Heart left ventricle (tissue), 16 donors: ENCODE results near the gene AKAP9. TPM values are rescaled to one million over a fixed set of nuclear protein-coding genes. Genes with fewer than 3 reads are reported as not detected.

Source experiments
- ATAC-seq, 4 donors: fragments of 200-7000 bp; cut with Tn5 transposase; one replicate each; pipeline ENCODE4 v1.9.1; 2020 to 2022; ENCODE audit warnings: moderate library complexity in 4 of 4, mild to moderate bottlenecking in 3 of 4, moderate number of reproducible peaks in 1 of 4
- DNase-seq, 5 donors: peaks; one replicate each; pipeline ENCODE4 v3.0.0-alpha.2; 2020
- H3K27ac ChIP-seq, 12 donors: fragments of 200-600 bp; sonication (generic) in 4 of 12; one replicate each; pipeline versions ENCODE4 v1.5.0 to v1.8.0; 2016 to 2022; ENCODE audit warnings: mild to moderate bottlenecking in 2 of 12
- H3K27me3 ChIP-seq, 9 donors: fragments of 200-600 bp; sonication (generic) in 2 of 9; one replicate each; pipeline versions ENCODE4 v1.5.1 to v1.8.0; 2016 to 2022; ENCODE audit warnings: mild to moderate bottlenecking in 3 of 9
- H3K36me3 ChIP-seq, 9 donors: fragments of 200-600 bp; sonication (generic) in 2 of 9; one replicate each; pipeline versions ENCODE4 v1.5.0 to v1.8.0; 2018 to 2022; ENCODE audit warnings: mild to moderate bottlenecking in 2 of 9
- H3K4me1 ChIP-seq, 12 donors: fragments of 200-600 bp; sonication (generic) in 4 of 12; one replicate each; pipeline versions ENCODE4 v1.5.0 to v1.8.0; 2016 to 2022; ENCODE audit warnings: mild to moderate bottlenecking in 3 of 12
- H3K4me3 ChIP-seq, 12 donors: fragments of 200-600 bp; sonication (generic) in 4 of 12; one replicate each; pipeline versions ENCODE4 v1.5.0 to v1.8.0; 2017 to 2022; ENCODE audit warnings: mild to moderate bottlenecking in 9 of 12, moderate library complexity in 4 of 12
- H3K9me3 ChIP-seq, 12 donors: fragments of 200-600 bp; sonication (generic) in 4 of 12; one replicate each; pipeline versions ENCODE4 v1.5.0 to v1.8.0; 2016 to 2022; ENCODE audit warnings: mild to moderate bottlenecking in 1 of 12
- CTCF ChIP-seq, 12 donors: fragments of 200-600 bp; sonication (generic) in 4 of 12; IDR thresholded peaks; one replicate each; pipeline versions ENCODE4 v1.5.0 to v1.8.0; 2018 to 2022; ENCODE audit warnings: antibody characterized with exemption in 12 of 12, mild to moderate bottlenecking in 5 of 12
- POLR2A ChIP-seq, 2 donors: fragments of 450-650 bp; IDR thresholded peaks; one replicate each; pipeline ENCODE4 v1.6.1; 2017; ENCODE audit warnings: antibody characterized with exemption in 2 of 2, mild to moderate bottlenecking in 2 of 2, moderate library complexity in 2 of 2
- WGBS, 4 donors: extraction: QIAGEN DNeasy Blood & Tissue Kit in 2 of 4; methylation state at CpG; one replicate each; pipeline versions ENCODE4 v1.1.5 to v1.1.7; 2013 to 2018; 5-methylcytosine and 5-hydroxymethylcytosine counted together
- intact Hi-C, 10 donors: fragments of 100-400 bp; cut with DNase I; formaldehyde crosslinking; loops; one replicate each; pipeline versions ENCODE4 v1.11.1 to v1.14.2; 2022
- polyA plus RNA-seq, 2 donors: library from polyadenylated mRNA; stranded (reverse); fragments of 200-250 nt; gene quantifications; one replicate each; pipeline ENCODE4 v1.2.3, GENCODE V29; 2013
- total RNA-seq, 9 donors: library from RNA; depleted of rRNA in 2 of 9; stranded (reverse); fragments of >200 nt in 2 of 9; fragmentation: NEBNext Ultra II Directional in 3 of 9; extraction: Animal tissue kit (Norgen Biotek cat#: 25700) in 3 of 9; gene quantifications; one replicate each; pipeline versions ENCODE4 v1.1.0 to v1.2.4, GENCODE V29; 2016 to 2023
- donor health status: ischemic (EF 13 %, LVEDD 7.1; RV severe dilation, severe dysfunction).
- donor health status: healthy with polysubstance abuse.
- donor health status: DM: no; HTN: yes; CAD: no.
- donor health status: DM: no; HTN: no; CAD: no.
- donor health status: ischemic (EF 25% LVEDD 6.9; RV normal size, moderate dysfunction).
- donor health status: ischemic (EF 25% LVEDD 5.7; RV mildly dilated, moderate dysfunction).
- donor health status: healthy.
- donor health status: DM: yes; HTN: yes; CAD: no.
- donor health status: ischemic (EF 35%, LVEDD 5.7; RV mildly dilated, moderate dysfunction).
- donor health status: nonischemic (EF 11% LVEDD 7.7; RV severe dilation, severe dysfunction).
- donor health status: DM: yes; HTN: yes; CAD: no.
- donor health status: PGD.
- donor health status: ischemic (EF 29% LVEDD 5.4; RV normal size, mild dysfunction).
- donor health status: nonischemic (EF 23%, LVEDD 6.1; RV moderate dilation, normal function).

AKAP9 gene
- total and polyA plus RNA-seq, 11 donors = 13.2 to 58.6 (median 49.1) TPM

GRCh38 chr7:91916051-91916440 is 24.6 kb upstream of the AKAP9 start:
- TF ChIP-seq POLR2A (IDR thresholded peaks at IDR 0.05) = no peak
- TF ChIP-seq CTCF (IDR thresholded peaks at IDR 0.05) = no peak
- no peak overlapping the region for H3K4me3 ChIP-seq
- intact Hi-C loops = no loop called here
- H3K27me3 ChIP-seq = no peaks in the 10 kb centered on the region
- no peaks in the 10 kb centered on the region for H3K9me3 ChIP-seq
- no peaks in the 10 kb centered on the region for H3K36me3 ChIP-seq
- ATAC-seq (no peak), DNase-seq (no peak)
- peaks cover 0 to 15% (median 0%) of the 10 kb centered on the region in 12 donors for H3K4me1 ChIP-seq
- WGBS, 4 donors = 77 to 96% (median 85%) methylated on average over 1 of the region's 1 CpG
- H3K27ac ChIP-seq = no peak overlapping the region

GRCh38 chr7:91918356-91918755 is 22.3 kb upstream of the AKAP9 start:
- H3K4me1 ChIP-seq = no peaks in the 10 kb centered on the region
- intact Hi-C loops = no loop called here
- no peaks in the 10 kb centered on the region for H3K36me3 ChIP-seq
- H3K27me3 ChIP-seq = no peaks in the 10 kb centered on the region
- TF ChIP-seq CTCF (IDR thresholded peaks at IDR 0.05) = no peak
- no peak for TF ChIP-seq POLR2A (IDR thresholded peaks at IDR 0.05)
- DNase-seq (no peak), ATAC-seq (no peak)
- H3K4me3 ChIP-seq = no peak overlapping the region
- WGBS, 4 donors = 69 to 89% (median 78%) methylated on average over 1 of the region's 1 CpG
- no peak overlapping the region for H3K27ac ChIP-seq
- H3K9me3 ChIP-seq = no peaks in the 10 kb centered on the region

- 76 to 83% (median 79%) methylated on average over 4 of the region's 4 CpGs for WGBS, 4 donors
These were observed 17.8 kb upstream of the AKAP9 start for GRCh38 chr7:91922857-91923256.

GRCh38 chr7:91927912-91928311 is 12.8 kb upstream of the AKAP9 start:
- Histone ChIP-seq H3K9me3 (no peaks in the 10 kb centered on the region), H3K4me3 (no peak overlapping the region), H3K36me3 (no peaks in the 10 kb centered on the region), H3K27me3 (no peaks in the 10 kb centered on the region), H3K27ac (no peak overlapping the region), H3K4me1 (no peaks in the 10 kb centered on the region)
- ATAC-seq (no peak), DNase-seq (no peak)
- intact Hi-C loops = no loop called here
- TF ChIP-seq POLR2A (IDR thresholded peaks at IDR 0.05) = no peak
- WGBS, 4 donors = 76 to 86% (median 81%) methylated on average over 5 to 6 of the region's 6 CpGs

More at GRCh38 chr7:91922857-91923256, 17.8 kb upstream of the AKAP9 start:
- DNase-seq (no peak), ATAC-seq (no peak)
- Histone ChIP-seq H3K27ac (no peak overlapping the region), H3K4me1 (no peaks in the 10 kb centered on the region), H3K9me3 (no peaks in the 10 kb centered on the region), H3K4me3 (no peak overlapping the region), H3K27me3 (no peaks in the 10 kb centered on the region), H3K36me3 (no peaks in the 10 kb centered on the region)
- intact Hi-C loops = no loop called here
- TF ChIP-seq CTCF (IDR thresholded peaks at IDR 0.05) (no peak), POLR2A (IDR thresholded peaks at IDR 0.05) (no peak)

GRCh38 chr7:91929463-91929862 is 11.2 kb upstream of the AKAP9 start:
- Histone ChIP-seq H3K4me3 (no peak overlapping the region), H3K36me3 (no peaks in the 10 kb centered on the region), H3K4me1 (no peaks in the 10 kb centered on the region), H3K27me3 (no peaks in the 10 kb centered on the region), H3K27ac (no peak overlapping the region), H3K9me3 (no peaks in the 10 kb centered on the region)
- ATAC-seq (no peak), DNase-seq (no peak)
- intact Hi-C loops = no loop called here
- TF ChIP-seq CTCF (IDR thresholded peaks at IDR 0.05) (no peak), POLR2A (IDR thresholded peaks at IDR 0.05) (no peak)
- WGBS, 4 donors = 85 to 92% (median 88%) methylated on average over 3 of the region's 3 CpGs
